Activated naive CD4-positive, alpha-beta T cell treated with anti-CD3 and anti-CD28 coated beads, Interleukin-2, amount 50 U/mL, for 72 hours (primary cell): ENCODE data around the gene MEIS1. TPM values are rescaled to one million over a fixed set of nuclear protein-coding genes. Genes with fewer than 3 reads are reported as not detected.

Experiments used
- ATAC-seq, 2 donors: fragments of 150-1000 bp; cut with Tn5 transposase; 2 replicates each; pipeline ENCODE4 v1.10.0; 2021; ENCODE audit warnings: mild to moderate bottlenecking in 2 of 2, moderate library complexity in 2 of 2
- DNase-seq, 2 donors: peaks; one replicate each; pipeline ENCODE4 v3.0.0; 2021 to 2022; ENCODE audit warnings: low spot score in 2 of 2
- H3K27ac Mint-ChIP-seq, 2 donors: one replicate each; pipeline ENCODE4 v1.8.0; 2022; ENCODE audit warnings: mild to moderate bottlenecking in 2 of 2, mixed read lengths in 2 of 2
- H3K36me3 Mint-ChIP-seq, 2 donors: one replicate each; pipeline ENCODE4 v1.8.0; 2022; ENCODE audit warnings: mixed read lengths in 2 of 2
- H3K9me3 Mint-ChIP-seq, 2 donors: one replicate each; pipeline ENCODE4 v1.8.0; 2022; ENCODE audit warnings: mixed read lengths in 2 of 2
- total RNA-seq, 2 donors: library from RNA; stranded (reverse); gene quantifications; one replicate each; pipeline ENCODE4 v1.2.3, GENCODE V29; 2022

Gene MEIS1
- total RNA-seq, 2 donors from 2014 or later, result not detected

DNA sequence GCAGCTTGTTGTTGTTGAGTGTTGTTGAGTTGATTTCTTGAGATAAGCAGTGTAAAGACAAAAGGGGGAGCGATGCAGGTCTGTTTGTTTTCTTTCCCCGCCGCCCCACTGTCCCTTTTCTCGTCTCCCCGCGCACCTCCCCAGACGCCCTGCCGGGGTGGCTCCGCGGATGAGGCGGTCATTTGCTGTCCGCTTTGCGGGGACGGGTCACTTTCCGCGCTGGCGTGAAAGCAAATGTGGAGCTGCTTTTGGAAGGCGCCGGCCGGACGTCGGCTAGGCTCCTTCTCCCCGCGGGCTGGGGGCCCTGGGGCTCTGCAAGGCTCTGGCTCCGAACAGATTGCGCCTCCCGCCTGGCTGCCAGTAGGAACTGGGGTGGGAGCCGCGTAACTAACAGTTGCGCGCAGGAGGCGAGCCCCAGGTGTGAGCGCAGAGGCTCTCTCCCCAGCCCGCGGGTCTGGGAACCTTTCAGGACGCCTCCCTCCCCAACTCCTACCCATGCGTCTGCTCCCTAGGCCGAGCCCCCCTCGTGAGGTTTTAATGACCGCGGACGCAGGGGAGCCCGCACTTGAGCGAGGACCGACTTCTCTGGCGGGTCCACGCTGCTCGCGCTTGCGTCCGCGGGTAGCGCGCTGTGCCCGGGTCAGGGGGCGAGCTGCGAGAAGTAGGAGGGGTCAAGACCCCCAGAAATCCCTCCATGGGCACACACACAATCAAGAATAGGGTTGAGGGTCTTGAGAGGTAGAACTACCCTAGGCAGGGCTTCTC is 146.6 kb downstream of the MEIS1 start:
- no peak overlapping the region for H3K27ac Mint-ChIP-seq
- ATAC-seq, result no peak
- peaks cover 6% of the 10 kb centered on the region in 2 donors for H3K36me3 Mint-ChIP-seq
- no peak for DNase-seq
- no peaks in the 10 kb centered on the region for H3K9me3 Mint-ChIP-seq

DNA sequence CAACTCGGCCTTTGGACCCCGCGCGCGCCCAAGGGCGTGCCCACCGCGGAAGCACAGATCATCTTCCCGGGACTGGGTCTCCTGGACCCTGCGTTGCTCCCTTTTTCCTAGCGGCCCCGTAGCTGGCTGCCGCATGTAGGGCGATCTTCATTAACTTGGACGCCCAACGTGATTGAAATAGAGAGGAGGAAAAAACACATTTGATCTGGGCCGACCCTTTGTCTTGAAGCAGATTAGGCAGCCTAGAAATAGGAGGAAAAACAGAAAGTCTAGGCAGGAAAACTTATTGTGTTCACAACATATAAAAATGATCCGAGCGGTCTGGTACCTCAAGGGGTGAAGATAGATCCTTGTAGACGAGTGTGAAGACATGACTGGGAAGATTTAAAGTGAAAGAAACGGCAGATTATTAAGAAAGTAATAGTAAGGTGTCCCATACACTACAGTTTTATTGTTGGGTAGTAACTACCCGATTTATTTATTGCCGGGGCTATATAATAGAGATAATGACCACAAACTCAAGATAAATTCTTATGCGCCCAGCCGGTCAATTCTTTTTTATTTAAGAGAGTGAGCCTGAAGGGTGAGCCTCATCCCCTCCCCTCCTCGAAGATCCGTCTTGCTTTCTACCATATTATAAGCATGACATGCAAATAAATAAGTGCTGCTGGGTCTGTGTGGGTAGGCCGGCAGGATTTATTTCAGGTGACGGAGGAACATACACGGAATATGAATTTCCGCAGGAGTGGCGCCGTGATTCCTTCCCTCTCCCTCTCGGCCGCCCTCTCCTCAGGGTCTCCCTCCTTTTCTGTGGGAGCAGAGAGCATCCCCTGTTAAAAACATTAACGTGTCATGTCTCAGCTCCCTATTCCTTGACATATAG is 147.4 kb downstream of the MEIS1 start:
- no peak for ATAC-seq
- H3K27ac Mint-ChIP-seq, result no peak overlapping the region

DNA sequence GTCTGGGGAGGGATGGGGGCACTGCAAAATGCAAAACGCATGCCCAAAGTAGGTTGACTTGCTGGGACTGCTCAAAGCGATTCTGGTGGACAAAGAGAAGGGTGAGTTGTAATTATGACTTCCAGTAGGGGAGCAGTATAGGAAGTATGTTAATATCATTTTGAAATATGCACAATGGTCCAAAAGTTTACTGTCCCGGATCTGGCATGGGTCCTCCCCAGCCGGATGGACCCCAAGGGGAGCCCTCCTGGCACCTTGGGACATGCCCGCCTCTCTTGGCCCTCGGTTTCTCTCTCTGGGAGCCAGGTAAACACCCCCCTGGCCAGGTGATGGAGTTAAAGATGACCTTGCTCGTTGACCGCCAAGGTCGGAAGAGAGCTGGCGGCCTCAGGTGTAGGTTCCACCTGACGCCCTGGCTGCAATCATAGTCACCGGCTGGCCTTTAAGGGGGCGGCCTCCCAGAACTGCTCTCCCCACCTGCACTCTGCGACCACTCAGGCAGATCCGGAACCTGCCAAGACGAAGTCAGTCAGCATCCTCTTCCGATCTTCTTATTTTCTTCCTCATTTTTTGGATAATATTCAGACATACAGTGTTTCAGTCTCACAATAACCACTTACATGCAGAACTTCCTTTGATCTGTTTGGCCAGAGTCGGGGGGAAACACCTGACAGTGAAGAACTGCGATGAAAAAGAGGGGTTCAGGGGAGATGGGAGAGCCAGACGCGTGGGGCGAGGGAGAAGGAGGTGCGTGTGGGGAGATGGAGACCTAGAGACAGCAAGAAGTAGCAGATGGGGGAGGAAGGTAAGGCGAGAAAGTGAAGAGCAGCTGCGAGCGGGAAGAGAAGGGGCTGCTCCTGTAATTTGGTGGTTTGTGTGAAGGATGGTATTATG is 148.3 kb downstream of the MEIS1 start:
- ATAC-seq (no peak), DNase-seq (no peak)
- Mint-ChIP-seq H3K27ac (no peak overlapping the region), H3K36me3 (peaks cover 6% of the 10 kb centered on the region in 2 donors), H3K9me3 (no peaks in the 10 kb centered on the region)

More for the DNA sequence above, 147.4 kb downstream of the MEIS1 start:
- H3K9me3 Mint-ChIP-seq, result no peaks in the 10 kb centered on the region
- H3K36me3 Mint-ChIP-seq, result peaks cover 6% of the 10 kb centered on the region in 2 donors
- no peak for DNase-seq

DNA sequence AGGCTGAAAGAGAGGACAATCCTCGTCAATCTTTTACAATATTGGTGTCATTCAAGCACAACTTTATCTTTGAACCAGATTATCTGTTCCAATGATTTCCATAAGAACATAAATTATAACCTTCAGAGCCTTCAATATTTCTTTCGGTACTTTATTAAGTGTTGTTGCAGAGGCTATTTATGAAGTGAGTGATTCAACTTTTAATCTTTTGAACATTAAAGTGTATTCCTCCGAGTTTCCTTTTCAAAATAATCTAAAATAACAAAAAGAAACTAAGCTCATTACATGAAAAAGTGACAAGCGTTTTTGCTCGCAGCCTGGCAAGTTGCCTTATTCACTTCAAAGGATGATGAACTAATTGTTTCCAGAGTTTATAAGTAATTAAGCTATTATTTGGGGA is 149.0 kb downstream of the MEIS1 start:
- Mint-ChIP-seq H3K36me3 (peaks cover 6% of the 10 kb centered on the region in 2 donors), H3K27ac (no peak overlapping the region), H3K9me3 (no peaks in the 10 kb centered on the region)
- no peak for DNase-seq
- no peak for ATAC-seq

DNA sequence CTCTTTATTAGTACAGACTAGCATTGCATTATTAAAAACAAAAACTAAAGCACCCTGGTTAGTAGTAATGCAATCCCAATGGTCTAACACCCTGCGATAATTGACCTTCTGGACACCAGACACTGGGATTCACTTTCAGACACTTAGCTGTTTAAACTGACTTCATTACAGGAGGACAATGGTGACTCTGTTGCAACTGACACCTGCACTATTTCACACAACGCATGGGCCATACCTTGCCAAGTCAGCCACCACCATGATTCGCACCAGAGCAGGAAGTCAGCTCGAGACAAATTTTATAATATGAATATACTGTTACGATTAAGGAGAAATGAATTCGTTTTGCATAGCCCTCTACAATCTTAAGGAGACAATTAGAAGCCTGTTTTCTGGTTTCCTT is 150.7 kb downstream of the MEIS1 start:
- peaks cover 0 to 7% of the 10 kb centered on the region in 2 donors for H3K9me3 Mint-ChIP-seq
- ATAC-seq (no peak), DNase-seq (no peak)
- H3K36me3 Mint-ChIP-seq, result peaks cover 0 to 11% of the 10 kb centered on the region in 2 donors
- no peak overlapping the region for H3K27ac Mint-ChIP-seq

DNA sequence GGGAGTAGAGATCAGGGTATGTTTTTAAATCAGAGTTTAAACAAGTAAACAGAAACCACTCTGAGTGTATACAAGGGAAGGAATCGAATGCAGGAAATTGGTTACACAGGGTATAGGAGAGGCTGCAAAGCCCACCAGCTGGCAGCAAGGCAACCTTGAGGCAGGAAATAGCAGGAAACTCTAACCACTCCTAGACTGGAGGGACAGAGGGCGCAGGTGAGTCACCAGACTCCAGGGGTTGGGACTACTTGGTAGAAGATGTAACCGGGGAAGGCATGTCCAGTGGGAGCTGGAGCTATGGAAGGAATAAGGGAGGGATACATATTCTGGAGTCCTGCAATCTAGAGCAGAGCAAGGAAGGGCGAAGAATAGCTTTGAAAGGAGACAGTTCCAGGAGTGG is 152.3 kb downstream of the MEIS1 start:
- DNase-seq (no peak), ATAC-seq (no peak)
- Mint-ChIP-seq H3K36me3 (peaks cover 0 to 5% of the 10 kb centered on the region in 2 donors), H3K27ac (no peak overlapping the region), H3K9me3 (peaks cover 0 to 7% of the 10 kb centered on the region in 2 donors)

DNA sequence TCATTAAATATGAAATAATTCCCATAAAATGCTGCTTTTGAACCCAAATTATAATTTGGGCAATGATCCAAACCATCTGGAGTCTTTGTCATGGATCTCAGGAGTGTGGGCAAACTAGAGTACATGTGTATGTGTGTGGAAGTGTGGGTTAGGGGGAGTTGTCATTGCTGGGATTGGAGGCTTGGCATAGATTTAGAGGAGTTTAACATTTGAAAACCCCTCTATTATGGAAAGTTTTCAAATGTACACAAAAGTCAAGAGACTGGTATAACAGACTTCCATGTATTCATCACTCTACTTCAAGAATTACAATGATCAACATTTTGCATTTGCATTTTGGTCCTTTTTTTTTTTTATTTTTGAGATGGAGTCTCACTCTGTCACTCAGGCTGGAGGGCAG is 159.1 kb downstream of the MEIS1 start:
- Mint-ChIP-seq H3K36me3 (peaks cover 0 to 5% of the 10 kb centered on the region in 2 donors), H3K9me3 (peaks cover 0 to 7% of the 10 kb centered on the region in 2 donors), H3K27ac (no peak overlapping the region)
- ATAC-seq (no peak), DNase-seq (no peak)

DNA sequence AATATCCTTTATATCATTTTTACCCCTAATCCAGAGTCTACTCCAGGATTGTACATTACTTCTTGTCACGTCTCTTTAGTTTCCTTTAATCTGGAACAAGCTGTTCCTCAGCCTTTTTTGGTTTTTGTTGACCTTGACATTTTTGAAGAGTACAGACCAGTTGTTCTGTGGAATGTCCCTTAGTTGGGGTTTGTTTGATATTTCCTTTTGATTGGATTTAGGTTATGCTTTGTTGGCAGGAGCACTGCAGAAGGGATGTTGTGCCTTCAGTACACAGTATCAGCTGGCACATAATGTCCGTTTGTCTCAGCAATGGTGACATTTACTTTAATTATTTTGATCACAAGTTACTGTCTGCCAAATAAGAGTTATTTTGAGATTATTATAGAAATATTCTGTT is 160.6 kb downstream of the MEIS1 start:
- no peak overlapping the region for H3K27ac Mint-ChIP-seq
- no peaks in the 10 kb centered on the region for H3K36me3 Mint-ChIP-seq
- ATAC-seq, result no peak
- no peak for DNase-seq
- peaks cover 0 to 9% of the 10 kb centered on the region in 2 donors for H3K9me3 Mint-ChIP-seq

DNA sequence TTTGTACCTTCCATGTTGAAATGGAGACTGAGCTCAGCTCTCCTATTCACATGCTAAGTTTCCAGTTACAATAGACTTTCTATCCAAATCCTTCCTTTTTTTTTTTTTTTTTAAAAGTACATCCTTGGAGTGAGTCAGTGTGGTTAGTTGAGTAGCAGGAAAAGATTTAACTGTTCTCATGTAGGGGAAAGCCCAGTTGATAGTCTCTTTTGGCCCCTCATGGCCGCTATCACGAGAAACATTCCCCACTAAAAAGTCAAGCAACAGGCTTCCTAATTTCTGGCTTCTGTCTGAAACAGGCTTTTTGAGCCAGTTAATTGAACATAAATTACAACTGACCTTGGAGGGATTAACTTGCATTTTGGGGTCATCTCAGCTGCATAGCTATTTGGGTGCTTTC is 161.3 kb downstream of the MEIS1 start:
- no peak for ATAC-seq
- peaks cover 0 to 9% of the 10 kb centered on the region in 2 donors for H3K9me3 Mint-ChIP-seq
- H3K27ac Mint-ChIP-seq, result no peak overlapping the region
- H3K36me3 Mint-ChIP-seq, result no peaks in the 10 kb centered on the region
- DNase-seq, result no peak

DNA sequence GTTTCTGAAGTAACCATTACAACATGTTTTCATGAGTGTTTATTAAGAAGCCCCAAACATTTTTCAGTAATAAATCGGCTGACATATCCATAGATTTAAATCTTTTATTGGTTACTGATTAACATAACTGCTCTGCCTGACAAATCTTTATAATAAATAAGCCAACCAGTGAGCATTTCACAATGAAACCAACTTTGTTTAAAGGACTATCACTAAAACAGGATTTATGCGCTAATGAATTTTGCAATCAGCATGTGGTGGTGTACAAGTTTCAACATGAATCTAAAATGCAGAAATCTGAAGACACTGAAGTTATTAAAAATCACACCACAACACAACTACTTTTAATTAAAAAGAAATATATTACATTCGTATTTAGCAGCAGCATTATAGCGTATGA is 166.7 kb downstream of the MEIS1 start:
- ATAC-seq (no peak), DNase-seq (no peak)
- Mint-ChIP-seq H3K27ac (no peak overlapping the region), H3K36me3 (no peaks in the 10 kb centered on the region), H3K9me3 (peaks cover 0 to 9% of the 10 kb centered on the region in 2 donors)

DNA sequence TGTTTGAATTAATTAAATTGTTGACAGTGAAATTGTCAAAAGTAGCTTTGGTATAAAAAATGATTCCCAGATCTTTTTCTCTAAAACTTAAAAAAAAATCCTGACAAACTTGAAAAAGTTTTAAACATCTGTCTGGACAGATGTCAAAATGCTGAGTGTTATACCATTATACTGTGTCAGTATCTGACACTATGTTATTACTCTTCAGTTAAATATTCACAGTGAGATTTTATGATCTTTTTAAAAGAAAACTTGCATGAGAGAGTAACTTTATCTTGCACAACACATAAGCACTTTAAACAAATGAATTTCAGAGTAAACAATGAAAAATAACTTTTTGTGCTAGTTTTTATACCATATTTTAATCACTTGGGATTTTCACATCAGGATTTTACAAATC is 167.4 kb downstream of the MEIS1 start:
- no peak overlapping the region for H3K27ac Mint-ChIP-seq
- H3K9me3 Mint-ChIP-seq, result peaks cover 0 to 9% of the 10 kb centered on the region in 2 donors
- ATAC-seq (no peak), DNase-seq (no peak)
- H3K36me3 Mint-ChIP-seq, result no peaks in the 10 kb centered on the region

DNA sequence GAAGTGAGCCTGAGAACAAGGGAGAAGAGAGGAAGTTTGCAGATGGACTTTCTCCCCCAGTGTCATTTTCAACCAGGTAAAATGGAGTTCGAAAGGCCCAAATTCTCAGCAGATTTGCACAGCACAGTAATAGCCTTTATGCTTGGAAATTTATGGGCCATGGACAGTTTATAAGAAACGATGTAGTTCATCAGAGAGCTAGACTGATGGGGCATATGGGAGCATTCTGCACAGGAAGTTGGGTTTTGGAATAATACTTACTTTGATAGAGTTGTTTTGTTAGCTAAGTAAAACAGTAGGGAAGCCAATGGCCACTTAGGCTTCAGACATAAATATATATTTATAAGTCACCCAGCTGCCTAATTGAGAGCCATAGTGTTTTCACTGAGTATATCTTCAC is 169.4 kb downstream of the MEIS1 start:
- no peak for DNase-seq
- H3K27ac Mint-ChIP-seq, result no peak overlapping the region
- peaks cover 0 to 5% of the 10 kb centered on the region in 2 donors for H3K9me3 Mint-ChIP-seq
- ATAC-seq, result no peak
- no peaks in the 10 kb centered on the region for H3K36me3 Mint-ChIP-seq

DNA sequence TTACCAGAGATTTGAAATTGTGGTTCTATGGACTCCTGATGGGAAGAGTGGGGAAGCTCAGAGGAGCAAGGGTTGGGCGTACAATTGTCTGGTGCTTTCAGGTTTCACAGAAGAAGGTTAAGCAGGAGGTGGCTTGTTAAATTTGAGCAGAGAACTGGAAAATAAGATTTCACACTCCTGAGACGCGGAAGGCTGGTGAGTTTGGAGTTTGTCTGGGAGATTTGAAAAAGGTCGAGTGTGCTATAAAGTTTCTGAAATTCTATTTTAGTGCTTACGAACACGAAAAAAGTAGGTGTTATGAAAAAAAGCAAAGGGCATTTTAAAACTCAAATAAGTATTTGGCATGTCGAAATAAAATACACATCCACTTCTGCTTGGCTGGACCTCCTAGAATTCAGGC is 170.1 kb downstream of the MEIS1 start:
- Mint-ChIP-seq H3K27ac (no peak overlapping the region), H3K9me3 (no peaks in the 10 kb centered on the region), H3K36me3 (no peaks in the 10 kb centered on the region)
- DNase-seq (no peak), ATAC-seq (no peak)

DNA sequence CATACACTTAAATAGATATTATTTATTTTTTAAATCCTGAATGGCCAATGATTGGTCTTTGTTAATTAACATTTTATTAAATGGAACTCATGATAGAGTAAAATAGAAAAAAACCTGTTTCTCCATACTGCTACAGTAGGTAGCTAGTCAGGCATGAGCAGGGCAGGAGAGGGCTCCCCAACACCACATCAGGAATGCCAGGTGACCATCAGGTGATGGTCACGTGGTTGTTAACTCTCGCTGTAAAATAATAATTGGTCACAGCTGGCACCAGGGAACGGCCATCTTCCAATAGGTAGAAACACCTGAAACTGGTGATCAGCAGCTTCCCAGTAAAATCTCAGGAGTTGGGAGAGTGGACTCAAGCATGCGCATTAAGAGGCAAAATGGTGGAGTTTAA is 172.2 kb downstream of the MEIS1 start:
- DNase-seq, result no peak
- H3K27ac Mint-ChIP-seq, result no peak overlapping the region
- H3K36me3 Mint-ChIP-seq, result no peaks in the 10 kb centered on the region
- ATAC-seq, result no peak
- peaks cover 0 to 9% of the 10 kb centered on the region in 2 donors for H3K9me3 Mint-ChIP-seq
